Panc1 (cell line): ENCODE measurements around the gene CD151. TPM values are rescaled to one million over a fixed set of nuclear protein-coding genes. Genes with fewer than 3 reads are reported as not detected.

Source experiments
- ATAC-seq: fragments of 200-7000 bp; cut with Tn5 transposase; 2 replicates; pipeline ENCODE4 v1.9.1; 2020; ENCODE audit warnings: mild to moderate bottlenecking, moderate library complexity
- BruUV-seq: library from RNA; stranded (reverse); fragments of 400-500 nt; replicated peaks from 2 replicates; lab custom pipeline; 2021; lab: Mats Ljungman, UMichigan
- CTCF ChIA-PET: fragments of 300-600 bp; sonication (Branson Sonifier 250); formaldehyde crosslinking; loops from one replicate; lab custom pipeline; 2022; ENCODE audit warnings: antibody characterized with exemption; lab: Charles Lee
- POLR2A ChIA-PET: fragments of 300-600 bp; sonication (Branson Sonifier 250); formaldehyde crosslinking; loops from one replicate; lab custom pipeline; 2022; ENCODE audit warnings: antibody characterized with exemption; lab: Charles Lee
- DNase-seq: peaks from one replicate; pipeline ENCODE4 v3.0.0-alpha.2; 2010; ENCODE audit warnings: low read depth, low spot score
- H3K27ac ChIP-seq: 2 replicates; pipeline ENCODE4 v1.5.1; 2011; ENCODE audit warnings: mild to moderate bottlenecking, low read length, inconsistent platforms
- H3K27me3 ChIP-seq: fragments of 200-500 bp; sonication (Bioruptor generic); 2 replicates; pipeline ENCODE4 v1.6.0; 2014; ENCODE audit warnings: low read length, inconsistent platforms; ENCODE audit not compliant: control insufficient read depth, insufficient read depth
- H3K36me3 ChIP-seq: fragments of 200-500 bp; sonication (Bioruptor generic); 2 replicates; pipeline ENCODE4 v1.5.1; 2014; ENCODE audit warnings: inconsistent platforms, mild to moderate bottlenecking, low read length, moderate library complexity; ENCODE audit not compliant: control insufficient read depth, insufficient read depth
- H3K4me1 ChIP-seq: 2 replicates; pipeline ENCODE4 v1.5.1; 2011; ENCODE audit warnings: inconsistent platforms, mild to moderate bottlenecking, low read length, moderate library complexity; ENCODE audit not compliant: control insufficient read depth, insufficient read depth
- H3K4me3 ChIP-seq, 2 experiments: 2 replicates each; pipeline ENCODE4 v1.5.1; 2011 to 2012; ENCODE audit warnings: low read depth in 2 of 2, low read length in 2 of 2, mild to moderate bottlenecking in 2 of 2, inconsistent platforms in 1 of 2, moderate library complexity in 1 of 2
- H3K9me3 ChIP-seq: fragments of 200-500 bp; sonication (Bioruptor generic); 2 replicates; pipeline ENCODE4 v1.5.1; 2014; ENCODE audit warnings: low read depth, mild to moderate bottlenecking, inconsistent platforms, low read length, moderate library complexity; ENCODE audit not compliant: control insufficient read depth, insufficient read depth
- CTCF ChIP-seq: fragments of 450-650 bp; IDR thresholded peaks from 2 replicates; pipeline ENCODE4 v1.5.1; 2017; ENCODE audit warnings: mild to moderate bottlenecking
- POLR2AphosphoS5 ChIP-seq: IDR thresholded peaks from 2 replicates; pipeline ENCODE4 v1.6.1; 2012; ENCODE audit warnings: mild to moderate bottlenecking, low read depth, low read length, moderate library complexity
- REST ChIP-seq, 2 experiments: IDR thresholded peaks; 2 replicates each; pipeline ENCODE4 v1.6.1; 2011 to 2012; ENCODE audit warnings: low read depth in 2 of 2, control low read depth in 1 of 2, low read length in 1 of 2, mild to moderate bottlenecking in 1 of 2, moderate library complexity in 1 of 2; ENCODE audit not compliant: insufficient read depth in 1 of 2
- SIN3A ChIP-seq: IDR thresholded peaks from 2 replicates; pipeline ENCODE4 v1.6.1; 2012; ENCODE audit warnings: low read depth, mild to moderate bottlenecking, low read length, moderate library complexity, borderline replicate concordance; ENCODE audit not compliant: insufficient read depth
- TCF7L2 ChIP-seq: IDR thresholded peaks from 2 replicates; pipeline ENCODE4 v1.6.1; 2011; ENCODE audit warnings: mild to moderate bottlenecking, low read depth, low read length, inconsistent platforms
- in situ Hi-C: cut with HindIII; loops from 2 replicates; pipeline ENCODE4 v1.10.0; 2016; ENCODE audit warnings: low sequenced_read_pairs, low pct_unique_long_range_greater_than_20kb
- intact Hi-C: fragments of 100-400 bp; cut with micrococcal nuclease; formaldehyde crosslinking; loops from one replicate; pipeline ENCODE4 v1.10.0; 2022; ENCODE audit not compliant: unreplicated experiment
- total RNA-seq: library from RNA; stranded (reverse); gene quantifications from one replicate; pipeline ENCODE4 v1.2.1, GENCODE V29; 2021; ENCODE audit not compliant: unreplicated experiment

The CD151 gene
- total RNA-seq, 1 experiment from 2014 or later: 680 TPM

- H3K36me3 ChIP-seq: peaks cover 3% of the 10 kb centered on the region; the same call in 1 of the 2 replicates
- ChIA-PET POLR2A (no interaction called here), CTCF (no interaction called here)
- H3K9me3 ChIP-seq: no peaks in the 10 kb centered on the region
- in situ Hi-C loops (no loop called here), intact Hi-C loops (no loop called here)
- peaks cover 52% of the 10 kb centered on the region for H3K4me1 ChIP-seq
- H3K27ac ChIP-seq: no peak overlapping the region
- no peak for ATAC-seq
- no peaks in the 10 kb centered on the region for H3K27me3 ChIP-seq
- BruUV-seq: no TSS peak
- DNase-seq: no peak
- H3K4me3 ChIP-seq: peak overlapping the region in 1 of 2 experiments; percentile 2; a peak in 1 of 4 replicates
- TF ChIP-seq TCF7L2 (no peak), POLR2AphosphoS5 (no peak), SIN3A (no peak), REST (IDR thresholded peaks at IDR 0.05; ENCODE audit: insufficient read depth in 1 of 2, low read depth in 2 of 2, low read length in 1 of 2) (no peak), CTCF (no peak)
Observed at GRCh38 chr11:849951-850774, 17.4 kb downstream of the CD151 start.

- intact Hi-C loops (no loop called here), in situ Hi-C loops (no loop called here)
- DNase-seq (no peak), ATAC-seq (peak; percentile 39)
- Histone ChIP-seq H3K9me3 (no peaks in the 10 kb centered on the region), H3K27ac (no peak overlapping the region), H3K4me1 (peaks cover 45% of the 10 kb centered on the region), H3K27me3 (no peaks in the 10 kb centered on the region), H3K4me3 (no peak overlapping the region), H3K36me3 (peaks cover 3% of the 10 kb centered on the region; the same call in 1 of the 2 replicates)
- POLR2A ChIA-PET: no interaction called here
- no TSS peak for BruUV-seq
- CTCF ChIA-PET: interaction anchor here (0.6 kb wide), 1 partner anchor 38 kb away, joined by 3 read pairs; no protein-coding TSS in a partner anchor
- TF ChIP-seq POLR2AphosphoS5 (no peak), SIN3A (no peak), TCF7L2 (no peak), CTCF (no peak; the same call in 1 of the 2 replicates), REST (IDR thresholded peaks at IDR 0.05; ENCODE audit: insufficient read depth in 1 of 2, low read depth in 2 of 2, low read length in 1 of 2) (no peak)
Observed at GRCh38 chr11:850775-851763, 18.3 kb downstream of the CD151 start.
